ENCODE data around the gene INSM1.

- TF ChIP-seq CTCF (IDR thresholded peaks at IDR 0.05) (no peak), EP300 (IDR thresholded peaks at IDR 0.05) (no peak)
These were observed 5.2 kb downstream of the INSM1 start for GRCh38 chr20:20373091-20373571.
